SK-N-SH (cell line): Measurements from ENCODE around the gene DBNDD2. TPM values are rescaled to one million over a fixed set of nuclear protein-coding genes. Genes with fewer than 3 reads are reported as not detected.

Source experiments
- CTCF ChIA-PET: fragments of 300-600, 350-600 bp; formaldehyde crosslinking; extraction: SDS; loops from one replicate; lab custom pipeline; 2021; lab: Yijun Ruan, JAX
- POLR2A ChIA-PET: fragments of 350-600 bp; sonication (Branson Sonifier 250); formaldehyde crosslinking; extraction: SDS; loops from one replicate; lab custom pipeline; 2020; ENCODE audit warnings: antibody characterized with exemption, inconsistent platforms; lab: Yijun Ruan, JAX
- DNase-seq: peaks from one replicate; pipeline ENCODE4 v3.0.0; 2012
- H2AFZ ChIP-seq: fragments of 200-600 bp; sonication (generic); 2 replicates; pipeline ENCODE4 v1.8.1; 2016; ENCODE audit warnings: antibody characterized with exemption, mild to moderate bottlenecking, low read depth
- H3F3A ChIP-seq: fragments of 200-600 bp; sonication (generic); replicated peaks from 2 replicates; pipeline ENCODE3; 2016; ENCODE audit warnings: antibody characterized with exemption, mild to moderate bottlenecking; ENCODE audit not compliant: insufficient read depth
- H3K27ac ChIP-seq, 2 experiments: fragments of 200-500 bp in 1 of 2; fragments of 200-600 bp in 1 of 2; sonication (Bioruptor generic) in 1 of 2; sonication (generic), shearing (Covaris generic) in 1 of 2; 2 replicates each; pipeline versions ENCODE4 v1.5.1 to v1.6.1; 2014 to 2016; ENCODE audit warnings: low read depth in 2 of 2, inconsistent platforms in 1 of 2, low read length in 1 of 2, mild to moderate bottlenecking in 1 of 2, mixed read lengths in 1 of 2
- H3K27me3 ChIP-seq: fragments of 200-600 bp; sonication (generic), shearing (Covaris generic); 2 replicates; pipeline ENCODE4 v1.6.1; 2016; ENCODE audit warnings: mixed run types; ENCODE audit not compliant: insufficient read depth
- H3K36me3 ChIP-seq, 2 experiments: fragments of 200-500 bp in 1 of 2; fragments of 200-600 bp in 1 of 2; sonication (Bioruptor generic) in 1 of 2; sonication (generic) in 1 of 2; replicated peaks in 1 of 2; 2 replicates each; pipeline versions ENCODE3 to v1.5.1; 2014 to 2016; ENCODE audit warnings: low read length in 1 of 2, mild to moderate bottlenecking in 1 of 2; ENCODE audit not compliant: insufficient read depth in 2 of 2, control insufficient read depth in 1 of 2
- H3K4me1 ChIP-seq, 2 experiments: fragments of 200-500 bp in 1 of 2; fragments of 200-600 bp in 1 of 2; sonication (Bioruptor generic) in 1 of 2; sonication (generic), shearing (Covaris generic) in 1 of 2; 2 replicates each; pipeline versions ENCODE4 v1.5.1 to v1.6.1; 2014 to 2016; ENCODE audit warnings: low read depth in 1 of 2, low read length in 1 of 2, mixed run types in 1 of 2; ENCODE audit not compliant: insufficient read depth in 2 of 2, control insufficient read depth in 1 of 2
- H3K4me2 ChIP-seq: fragments of 200-600 bp; sonication (generic), shearing (Covaris generic); 2 replicates; pipeline ENCODE4 v1.6.1; 2017; ENCODE audit warnings: mixed run types
- H3K4me3 ChIP-seq, 2 experiments: fragments of 200-500 bp in 1 of 2; fragments of 200-600 bp in 1 of 2; sonication (Bioruptor generic) in 1 of 2; sonication (generic), shearing (Covaris generic) in 1 of 2; 2 replicates each; pipeline versions ENCODE4 v1.5.1 to v1.8.1; 2014 to 2016; ENCODE audit warnings: low read depth in 2 of 2, inconsistent platforms in 1 of 2, low read length in 1 of 2, mild to moderate bottlenecking in 1 of 2, mixed read lengths in 1 of 2, moderate library complexity in 1 of 2
- H3K79me2 ChIP-seq: fragments of 200-600 bp; sonication (generic); 2 replicates; pipeline ENCODE4 v1.8.1; 2017; ENCODE audit warnings: mild to moderate bottlenecking; ENCODE audit not compliant: insufficient read depth
- H3K9ac ChIP-seq: fragments of 200-600 bp; sonication (generic); 2 replicates; pipeline ENCODE4 v1.6.1; 2017; ENCODE audit warnings: mixed run types
- H3K9me2 ChIP-seq: fragments of 200-600 bp; sonication (generic); 2 replicates; pipeline ENCODE4 v1.6.1; 2017; ENCODE audit warnings: mixed run types
- H3K9me3 ChIP-seq: fragments of 200-600 bp; sonication (generic); 2 replicates; pipeline ENCODE4 v1.6.1; 2017; ENCODE audit warnings: mixed run types, mild to moderate bottlenecking, moderate library complexity
- H4K20me1 ChIP-seq: fragments of 200-600 bp; sonication (generic); 2 replicates; pipeline ENCODE4 v1.6.1; 2017; ENCODE audit warnings: mild to moderate bottlenecking, mixed run types; ENCODE audit not compliant: insufficient read depth
- CHD2 ChIP-seq: fragments of 150-350 bp; IDR thresholded peaks from 2 replicates; pipeline ENCODE4 v1.6.1; 2018; ENCODE audit warnings: low read length; ENCODE audit not compliant: partially characterized antibody
- EZH2phosphoT487 ChIP-seq: fragments of 200-600 bp; sonication (generic); IDR thresholded peaks from 2 replicates; pipeline ENCODE4 v1.6.1; 2017; ENCODE audit warnings: low read depth, mixed run types, mild to moderate bottlenecking, antibody characterized with exemption, moderate library complexity, borderline replicate concordance
- FOSL2 ChIP-seq: IDR thresholded peaks from 2 replicates; pipeline ENCODE4 v1.4.0; 2012; ENCODE audit warnings: low read depth, mild to moderate bottlenecking, moderate library complexity, borderline replicate concordance
- JUND ChIP-seq: IDR thresholded peaks from 2 replicates; pipeline ENCODE4 v1.4.0; 2012
- MEF2A ChIP-seq: IDR thresholded peaks from 2 replicates; pipeline ENCODE4 v1.4.0; 2012; ENCODE audit warnings: low read depth, borderline replicate concordance
- POLR2AphosphoS5 ChIP-seq: IDR thresholded peaks from 2 replicates; pipeline ENCODE4 v1.6.1; 2012; ENCODE audit warnings: low read depth, low read length
- RXRA ChIP-seq: IDR thresholded peaks from 2 replicates; pipeline ENCODE4 v1.4.0; 2012; ENCODE audit warnings: low read depth, mild to moderate bottlenecking, borderline replicate concordance
- SIN3A ChIP-seq: IDR thresholded peaks from 2 replicates; pipeline ENCODE4 v1.6.1; 2012; ENCODE audit warnings: low read depth, mild to moderate bottlenecking, low read length, moderate library complexity, borderline replicate concordance
- SMC3 ChIP-seq: IDR thresholded peaks from 2 replicates; pipeline ENCODE4 v1.6.1; 2012; ENCODE audit warnings: low read depth, low read length, improper control_type of control experiment
- TEAD4 ChIP-seq: IDR thresholded peaks from 2 replicates; pipeline ENCODE4 v1.4.0; 2012; ENCODE audit warnings: mild to moderate bottlenecking, borderline replicate concordance; ENCODE audit not compliant: insufficient read depth
- WGBS: methylation state at CpG from one replicate; pipeline ENCODE4 v1.1.6; 2017; ENCODE audit warnings: low lambda C conversion rate; 5-methylcytosine and 5-hydroxymethylcytosine counted together
- polyA plus RNA-seq, 3 experiments: library from polyadenylated mRNA; depleted of rRNA; stranded (reverse); fragments of >200 nt; gene quantifications; 2 replicates each; pipeline ENCODE4 v1.2.3, GENCODE V29; 2012
- TF ChIP-seq, protein P1 (sequence below): IDR thresholded peaks from 2 replicates; pipeline ENCODE4 v1.4.0; 2012; ENCODE audit warnings: low read depth
- TF ChIP-seq, protein P2 (sequence below): fragments of 200-600 bp; sonication (generic); IDR thresholded peaks from 2 replicates; pipeline ENCODE4 v1.6.1; 2017; ENCODE audit warnings: antibody characterized with exemption, mild to moderate bottlenecking, moderate library complexity
- TF ChIP-seq, protein P3 (sequence below): IDR thresholded peaks from 2 replicates; pipeline ENCODE4 v1.6.1; 2012; ENCODE audit warnings: mild to moderate bottlenecking, low read depth, low read length, moderate library complexity
- TF ChIP-seq, protein P4 (sequence below): fragments of 150-350 bp; IDR thresholded peaks from 2 replicates; pipeline ENCODE4 v1.6.1; 2017; ENCODE audit warnings: antibody characterized with exemption, low read length, low read depth, borderline replicate concordance

Gene DBNDD2
- polyA plus RNA-seq, 1 of the 3 experiments (the other 2 are of a cell fraction): 22.4 TPM

DNA sequence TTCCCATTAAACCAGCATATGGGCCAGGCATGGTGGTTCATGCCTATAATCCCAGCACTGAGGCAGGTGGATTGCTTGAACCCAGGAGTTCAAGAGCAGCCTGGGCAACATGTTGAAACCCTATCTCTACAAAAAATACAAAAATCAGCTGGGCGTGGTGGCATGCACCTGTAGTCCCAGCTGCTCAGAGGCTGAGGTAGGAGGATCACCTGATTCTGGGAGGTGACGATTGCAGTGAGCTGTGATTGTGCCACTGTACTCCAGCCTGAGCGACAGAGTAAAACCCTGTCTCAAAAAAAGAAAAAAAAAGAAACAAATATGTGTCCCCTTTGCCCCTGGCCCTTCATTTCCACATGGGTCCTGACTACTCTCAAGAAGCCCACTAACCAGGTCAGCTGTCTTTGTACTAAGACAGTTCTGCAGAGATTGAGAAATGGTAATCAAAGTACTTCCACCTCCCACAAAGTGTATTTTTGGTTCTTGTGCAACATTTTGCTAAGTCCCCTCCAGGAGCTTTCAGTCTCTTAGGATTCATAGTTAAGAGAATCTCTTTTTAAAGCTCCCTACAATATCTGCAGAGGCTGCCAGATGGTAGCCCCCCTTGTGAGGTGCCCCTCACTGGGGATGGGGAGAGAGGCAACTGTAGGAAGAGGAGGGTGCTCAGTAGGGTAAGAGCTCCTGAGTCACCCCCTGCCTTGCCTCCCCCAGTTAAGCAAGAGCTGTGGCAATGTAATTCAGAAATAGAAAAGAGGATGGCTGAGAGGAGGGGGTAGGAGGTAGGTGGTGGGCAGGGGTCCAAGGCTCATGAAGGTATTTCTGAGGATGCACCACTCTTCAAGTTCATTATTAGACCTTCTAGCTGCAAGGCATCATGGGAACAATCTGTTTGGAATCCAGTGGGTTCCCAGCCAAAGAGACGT lies 44.9 kb downstream of the DBNDD2 start:
- Histone ChIP-seq H3K79me2 (no peaks in the 10 kb centered on the region), H3K9me3 (no peaks in the 10 kb centered on the region), H3K9ac (no peak overlapping the region), H3K4me2 (no peak overlapping the region), H3K27me3 (peaks cover 17% of the 10 kb centered on the region; the same call in 1 of the 2 replicates), H3K36me3 (no peaks in the 10 kb centered on the region), H3K4me1 (no peaks in the 10 kb centered on the region), H4K20me1 (no peaks in the 10 kb centered on the region), H3K9me2 (no peaks in the 10 kb centered on the region), H3F3A (no peaks in the 10 kb centered on the region), H2AFZ (no peak overlapping the region), H3K27ac (no peak overlapping the region), H3K4me3 (no peak overlapping the region)
- ChIA-PET POLR2A (interaction anchor here (1.1 kb wide), 1 partner anchor 16 kb away, joined by 3 read pairs; no protein-coding TSS in a partner anchor), CTCF (interaction anchor here (0.8 to 10.9 kb wide), 12 partner anchors 8 to 409 kb away, joined by 3 to 67 read pairs (median 6); no protein-coding TSS in a partner anchor)
- TF ChIP-seq, protein P1, sequence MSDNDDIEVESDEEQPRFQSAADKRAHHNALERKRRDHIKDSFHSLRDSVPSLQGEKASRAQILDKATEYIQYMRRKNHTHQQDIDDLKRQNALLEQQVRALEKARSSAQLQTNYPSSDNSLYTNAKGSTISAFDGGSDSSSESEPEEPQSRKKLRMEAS: no peak
- TF ChIP-seq JUND (no peak), TEAD4 (no peak), MEF2A (no peak), RXRA (no peak), EZH2phosphoT487 (no peak), SMC3 (no peak), FOSL2 (no peak), SIN3A (no peak), CHD2 (no peak), POLR2AphosphoS5 (no peak)
- TF ChIP-seq, protein P2, sequence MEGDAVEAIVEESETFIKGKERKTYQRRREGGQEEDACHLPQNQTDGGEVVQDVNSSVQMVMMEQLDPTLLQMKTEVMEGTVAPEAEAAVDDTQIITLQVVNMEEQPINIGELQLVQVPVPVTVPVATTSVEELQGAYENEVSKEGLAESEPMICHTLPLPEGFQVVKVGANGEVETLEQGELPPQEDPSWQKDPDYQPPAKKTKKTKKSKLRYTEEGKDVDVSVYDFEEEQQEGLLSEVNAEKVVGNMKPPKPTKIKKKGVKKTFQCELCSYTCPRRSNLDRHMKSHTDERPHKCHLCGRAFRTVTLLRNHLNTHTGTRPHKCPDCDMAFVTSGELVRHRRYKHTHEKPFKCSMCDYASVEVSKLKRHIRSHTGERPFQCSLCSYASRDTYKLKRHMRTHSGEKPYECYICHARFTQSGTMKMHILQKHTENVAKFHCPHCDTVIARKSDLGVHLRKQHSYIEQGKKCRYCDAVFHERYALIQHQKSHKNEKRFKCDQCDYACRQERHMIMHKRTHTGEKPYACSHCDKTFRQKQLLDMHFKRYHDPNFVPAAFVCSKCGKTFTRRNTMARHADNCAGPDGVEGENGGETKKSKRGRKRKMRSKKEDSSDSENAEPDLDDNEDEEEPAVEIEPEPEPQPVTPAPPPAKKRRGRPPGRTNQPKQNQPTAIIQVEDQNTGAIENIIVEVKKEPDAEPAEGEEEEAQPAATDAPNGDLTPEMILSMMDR: no peak
- TF ChIP-seq, protein P3, sequence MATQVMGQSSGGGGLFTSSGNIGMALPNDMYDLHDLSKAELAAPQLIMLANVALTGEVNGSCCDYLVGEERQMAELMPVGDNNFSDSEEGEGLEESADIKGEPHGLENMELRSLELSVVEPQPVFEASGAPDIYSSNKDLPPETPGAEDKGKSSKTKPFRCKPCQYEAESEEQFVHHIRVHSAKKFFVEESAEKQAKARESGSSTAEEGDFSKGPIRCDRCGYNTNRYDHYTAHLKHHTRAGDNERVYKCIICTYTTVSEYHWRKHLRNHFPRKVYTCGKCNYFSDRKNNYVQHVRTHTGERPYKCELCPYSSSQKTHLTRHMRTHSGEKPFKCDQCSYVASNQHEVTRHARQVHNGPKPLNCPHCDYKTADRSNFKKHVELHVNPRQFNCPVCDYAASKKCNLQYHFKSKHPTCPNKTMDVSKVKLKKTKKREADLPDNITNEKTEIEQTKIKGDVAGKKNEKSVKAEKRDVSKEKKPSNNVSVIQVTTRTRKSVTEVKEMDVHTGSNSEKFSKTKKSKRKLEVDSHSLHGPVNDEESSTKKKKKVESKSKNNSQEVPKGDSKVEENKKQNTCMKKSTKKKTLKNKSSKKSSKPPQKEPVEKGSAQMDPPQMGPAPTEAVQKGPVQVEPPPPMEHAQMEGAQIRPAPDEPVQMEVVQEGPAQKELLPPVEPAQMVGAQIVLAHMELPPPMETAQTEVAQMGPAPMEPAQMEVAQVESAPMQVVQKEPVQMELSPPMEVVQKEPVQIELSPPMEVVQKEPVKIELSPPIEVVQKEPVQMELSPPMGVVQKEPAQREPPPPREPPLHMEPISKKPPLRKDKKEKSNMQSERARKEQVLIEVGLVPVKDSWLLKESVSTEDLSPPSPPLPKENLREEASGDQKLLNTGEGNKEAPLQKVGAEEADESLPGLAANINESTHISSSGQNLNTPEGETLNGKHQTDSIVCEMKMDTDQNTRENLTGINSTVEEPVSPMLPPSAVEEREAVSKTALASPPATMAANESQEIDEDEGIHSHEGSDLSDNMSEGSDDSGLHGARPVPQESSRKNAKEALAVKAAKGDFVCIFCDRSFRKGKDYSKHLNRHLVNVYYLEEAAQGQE: no peak
- TF ChIP-seq, protein P4, sequence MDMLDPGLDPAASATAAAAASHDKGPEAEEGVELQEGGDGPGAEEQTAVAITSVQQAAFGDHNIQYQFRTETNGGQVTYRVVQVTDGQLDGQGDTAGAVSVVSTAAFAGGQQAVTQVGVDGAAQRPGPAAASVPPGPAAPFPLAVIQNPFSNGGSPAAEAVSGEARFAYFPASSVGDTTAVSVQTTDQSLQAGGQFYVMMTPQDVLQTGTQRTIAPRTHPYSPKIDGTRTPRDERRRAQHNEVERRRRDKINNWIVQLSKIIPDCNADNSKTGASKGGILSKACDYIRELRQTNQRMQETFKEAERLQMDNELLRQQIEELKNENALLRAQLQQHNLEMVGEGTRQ: no peak
- no peak for DNase-seq
- WGBS: 25% methylated on average over 4 of the region's 4 CpGs
